ENCODE results near the gene KCNK4.

DNA sequence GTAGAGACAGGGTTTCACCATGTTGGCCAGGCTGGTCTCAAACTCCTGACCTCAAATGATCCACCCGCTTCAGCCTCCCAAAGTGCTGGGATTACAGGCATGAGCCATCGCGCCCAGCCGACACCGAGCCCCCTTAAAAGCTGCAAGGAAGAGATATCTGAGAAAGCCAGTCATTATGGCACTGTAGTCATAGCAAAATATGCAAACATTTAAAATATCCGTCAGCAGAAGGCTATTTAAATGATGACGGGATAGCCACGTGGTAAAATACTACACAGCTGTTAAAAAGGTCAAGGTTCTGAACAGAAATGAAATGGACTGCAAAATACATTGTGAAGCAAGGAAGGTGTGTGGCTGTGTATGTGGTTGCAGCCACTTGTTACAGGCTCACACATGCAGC lies 42.5 kb downstream of the KCNK4 start:
- TF ChIP-seq, protein P1, sequence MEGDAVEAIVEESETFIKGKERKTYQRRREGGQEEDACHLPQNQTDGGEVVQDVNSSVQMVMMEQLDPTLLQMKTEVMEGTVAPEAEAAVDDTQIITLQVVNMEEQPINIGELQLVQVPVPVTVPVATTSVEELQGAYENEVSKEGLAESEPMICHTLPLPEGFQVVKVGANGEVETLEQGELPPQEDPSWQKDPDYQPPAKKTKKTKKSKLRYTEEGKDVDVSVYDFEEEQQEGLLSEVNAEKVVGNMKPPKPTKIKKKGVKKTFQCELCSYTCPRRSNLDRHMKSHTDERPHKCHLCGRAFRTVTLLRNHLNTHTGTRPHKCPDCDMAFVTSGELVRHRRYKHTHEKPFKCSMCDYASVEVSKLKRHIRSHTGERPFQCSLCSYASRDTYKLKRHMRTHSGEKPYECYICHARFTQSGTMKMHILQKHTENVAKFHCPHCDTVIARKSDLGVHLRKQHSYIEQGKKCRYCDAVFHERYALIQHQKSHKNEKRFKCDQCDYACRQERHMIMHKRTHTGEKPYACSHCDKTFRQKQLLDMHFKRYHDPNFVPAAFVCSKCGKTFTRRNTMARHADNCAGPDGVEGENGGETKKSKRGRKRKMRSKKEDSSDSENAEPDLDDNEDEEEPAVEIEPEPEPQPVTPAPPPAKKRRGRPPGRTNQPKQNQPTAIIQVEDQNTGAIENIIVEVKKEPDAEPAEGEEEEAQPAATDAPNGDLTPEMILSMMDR (IDR thresholded peaks at IDR 0.05) = no peak
- TF ChIP-seq POLR2A (IDR thresholded peaks at IDR 0.05) = no peak
